Stimulated activated effector memory CD8-positive, alpha-beta T cell treated with anti-CD3 and anti-CD28 coated beads, Interleukin-12 subunit alpha, Interleukin-12 subunit beta, amount 100 ng/mL, for 72 hours (primary cell): ENCODE data around the gene SLC35G6.
"Not testable (repeated sequence)": the region's sequence is repeated elsewhere in the genome, so short reads cannot be mapped to it uniquely, and the experiment has no call there.

Experiments used
- ATAC-seq: fragments of 150-1000 bp; cut with Tn5 transposase; 2 replicates; pipeline ENCODE4 v1.10.0; 2021
- DNase-seq, 2 donors: peaks; one replicate each; pipeline ENCODE4 v3.0.0; 2021 to 2022; ENCODE audit warnings: low spot score in 2 of 2
- H3K27ac Mint-ChIP-seq: one replicate; pipeline ENCODE4 v1.8.0; 2022; ENCODE audit warnings: mild to moderate bottlenecking, mixed read lengths
- H3K36me3 Mint-ChIP-seq: one replicate; pipeline ENCODE4 v1.8.0; 2022; ENCODE audit warnings: mild to moderate bottlenecking, mixed read lengths
- H3K4me1 Mint-ChIP-seq: one replicate; pipeline ENCODE4 v1.8.0; 2022; ENCODE audit warnings: mixed read lengths
- H3K4me3 Mint-ChIP-seq: one replicate; pipeline ENCODE4 v1.8.0; 2022; ENCODE audit warnings: mild to moderate bottlenecking, mixed read lengths
- H3K9me3 Mint-ChIP-seq: one replicate; pipeline ENCODE4 v1.8.0; 2022; ENCODE audit warnings: mixed read lengths

SLC35G6 gene

DNA sequence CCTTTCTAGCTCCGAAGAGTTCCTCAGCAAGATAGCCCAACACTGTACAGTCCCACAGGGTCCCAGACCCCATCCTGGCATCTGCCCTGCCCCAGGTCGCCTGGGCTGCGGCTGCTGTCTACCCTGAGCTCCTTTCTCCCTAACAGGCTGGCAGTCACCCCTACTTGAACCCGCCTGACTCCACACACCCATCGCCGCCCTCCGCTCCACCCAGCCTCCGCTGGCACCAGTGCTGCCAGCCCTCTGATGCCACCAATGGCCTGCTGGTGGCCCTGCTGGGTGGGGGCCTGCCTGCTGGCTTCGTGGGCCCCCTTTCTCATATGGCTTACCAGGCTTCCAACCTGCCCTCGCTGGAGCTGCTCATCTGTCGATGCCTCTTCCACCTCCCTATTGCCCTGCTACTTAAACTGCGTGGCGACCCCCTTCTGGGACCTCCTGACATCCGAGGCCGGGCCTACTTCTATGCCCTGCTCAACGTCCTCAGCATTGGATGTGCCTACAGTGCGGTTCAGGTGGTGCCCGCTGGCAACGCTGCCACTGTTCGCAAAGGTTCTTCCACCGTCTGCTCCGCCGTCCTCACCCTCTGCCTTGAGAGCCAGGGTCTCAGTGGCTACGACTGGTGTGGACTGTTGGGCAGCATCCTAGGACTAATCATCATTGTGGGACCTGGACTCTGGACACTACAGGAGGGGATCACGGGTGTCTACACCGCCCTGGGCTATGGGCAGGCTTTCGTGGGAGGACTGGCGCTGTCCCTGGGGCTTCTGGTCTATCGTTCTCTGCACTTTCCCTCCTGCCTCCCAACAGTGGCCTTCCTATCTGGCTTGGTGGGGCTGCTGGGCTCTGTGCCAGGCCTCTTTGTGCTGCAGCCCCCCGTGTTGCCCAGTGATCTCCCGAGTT lies 846 bp downstream of the SLC35G6 start:
- H3K4me3 Mint-ChIP-seq, result peak overlapping the region; percentile 100
- not testable (repeated sequence) for H3K9me3 Mint-ChIP-seq, DNase-seq, ATAC-seq
- peak overlapping the region; percentile 100 for H3K27ac Mint-ChIP-seq
- peaks cover 65% of the 10 kb centered on the region for H3K36me3 Mint-ChIP-seq
- H3K4me1 Mint-ChIP-seq, result peaks cover 76% of the 10 kb centered on the region

DNA sequence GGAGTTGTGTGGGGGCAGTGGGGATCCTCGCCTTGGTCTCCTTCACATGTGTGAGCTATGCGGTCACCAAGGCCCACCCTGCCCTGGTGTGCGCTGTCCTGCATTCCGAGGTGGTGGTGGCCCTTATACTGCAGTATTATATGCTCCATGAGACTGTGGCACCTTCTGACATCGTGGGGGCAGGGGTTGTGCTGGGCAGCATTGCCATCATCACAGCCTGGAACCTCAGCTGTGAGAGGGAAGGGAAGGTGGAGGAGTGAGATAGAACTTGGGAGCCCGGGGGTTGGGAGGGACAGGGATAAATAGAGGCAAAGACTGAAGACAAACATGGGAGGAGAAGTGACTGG lies 1.5 kb downstream of the SLC35G6 start:
- Mint-ChIP-seq H3K27ac (peak overlapping the region; percentile 100), H3K36me3 (peaks cover 71% of the 10 kb centered on the region), H3K4me1 (peaks cover 76% of the 10 kb centered on the region), H3K4me3 (peak overlapping the region; percentile 100)
- not testable (repeated sequence) for H3K9me3 Mint-ChIP-seq, ATAC-seq, DNase-seq

DNA sequence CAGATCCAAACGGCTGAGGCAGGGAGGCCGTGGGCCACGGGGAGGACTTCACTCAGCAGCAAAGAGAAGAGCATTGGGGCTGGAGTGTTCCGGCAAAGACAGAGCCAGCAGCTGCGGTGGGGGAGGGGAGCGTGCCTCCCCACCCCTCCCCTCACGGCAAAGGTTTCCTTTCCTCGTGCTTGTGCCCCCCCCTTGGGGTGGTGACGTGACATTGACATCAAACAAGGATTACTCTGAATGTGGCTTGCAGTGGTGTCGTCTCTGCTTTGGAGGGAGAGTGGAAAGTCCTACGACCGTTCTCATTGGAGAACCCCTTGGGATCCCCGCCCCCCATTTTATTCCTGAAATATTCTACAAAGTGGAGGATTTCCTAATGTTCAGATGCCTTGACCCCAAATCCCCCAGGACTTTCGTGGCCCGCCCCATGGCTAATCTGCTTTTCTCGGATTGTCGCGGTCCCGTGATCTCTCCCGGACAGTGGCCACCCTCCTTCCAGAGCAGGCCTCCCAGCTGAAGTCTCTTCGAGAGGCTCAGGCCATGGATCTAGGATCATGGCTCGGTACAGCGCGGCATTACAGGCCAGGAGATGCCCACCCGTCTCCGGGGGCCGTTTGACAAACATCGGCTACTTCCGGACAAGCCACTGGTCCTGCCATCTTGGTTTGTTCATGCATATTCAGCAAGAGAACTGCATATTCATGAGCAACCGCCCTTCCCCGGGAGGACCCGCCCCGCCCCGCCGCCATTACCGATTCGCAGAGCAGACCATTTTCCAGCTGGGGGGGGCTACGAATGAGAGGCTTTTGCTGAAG lies 2.2 kb downstream of the SLC35G6 start:
- no peaks in the 10 kb centered on the region for H3K9me3 Mint-ChIP-seq
- DNase-seq, result peak; percentile 81 to 98
- peak overlapping the region; percentile 100 for H3K4me3 Mint-ChIP-seq
- peak overlapping the region; percentile 100 for H3K27ac Mint-ChIP-seq
- ATAC-seq, result peak; percentile 73
- peaks cover 73% of the 10 kb centered on the region for H3K4me1 Mint-ChIP-seq
- H3K36me3 Mint-ChIP-seq, result peaks cover 73% of the 10 kb centered on the region

DNA sequence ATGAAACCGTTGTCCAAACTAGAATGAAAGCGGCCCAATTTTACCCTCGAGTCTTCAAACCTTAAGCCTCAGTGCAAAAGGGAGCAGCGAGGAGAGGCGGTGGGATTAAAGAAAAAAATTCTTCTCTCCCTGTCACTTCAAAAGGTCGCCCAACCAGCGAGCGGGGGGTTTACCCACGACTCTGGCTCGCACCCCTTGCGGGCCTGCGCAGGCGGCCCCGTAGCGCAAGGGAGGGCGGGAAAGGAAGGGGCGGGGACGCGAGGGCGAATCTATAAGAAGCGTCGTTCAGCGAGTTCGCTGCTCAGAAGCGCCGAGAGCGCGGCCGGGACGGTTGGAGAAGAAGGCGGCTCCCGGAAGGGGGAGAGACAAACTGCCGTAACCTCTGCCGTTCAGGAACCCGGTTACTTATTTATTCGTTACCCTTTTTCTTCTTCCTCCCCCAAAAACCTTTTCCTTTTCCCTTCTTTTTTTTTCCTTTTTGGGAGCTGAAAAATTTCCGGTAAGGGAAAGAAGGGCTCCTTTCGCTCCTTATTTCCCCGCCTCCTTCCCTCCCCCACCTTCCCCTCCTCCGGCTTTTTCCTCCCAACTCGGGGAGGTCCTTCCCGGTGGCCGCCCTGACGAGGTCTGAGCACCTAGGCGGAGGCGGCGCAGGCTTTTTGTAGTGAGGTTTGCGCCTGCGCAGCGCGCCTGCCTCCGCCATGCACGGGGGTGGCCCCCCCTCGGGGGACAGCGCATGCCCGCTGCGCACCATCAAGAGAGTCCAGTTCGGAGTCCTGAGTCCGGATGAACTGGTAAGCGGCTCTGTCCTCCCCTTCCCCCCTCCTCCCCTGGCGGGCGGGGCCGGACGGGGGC lies 3.0 kb downstream of the SLC35G6 start, which contains the start of gene POLR2A:
TSS of gene POLR2A (plus strand) at position 300 of the 852 bp plus-strand sequence.
- ATAC-seq, result peak; percentile 80
- peak; percentile 99 for DNase-seq
- peak within 1 kb of the TSS; percentile 100 for H3K4me3 Mint-ChIP-seq
- H3K27ac Mint-ChIP-seq, result peak within 1 kb of the TSS; percentile 100
- H3K9me3 Mint-ChIP-seq, result no peaks in the 10 kb centered on the region
- peaks cover 78% of the 10 kb centered on the region for H3K4me1 Mint-ChIP-seq
- H3K36me3 Mint-ChIP-seq, result peaks cover 76% of the 10 kb centered on the region

DNA sequence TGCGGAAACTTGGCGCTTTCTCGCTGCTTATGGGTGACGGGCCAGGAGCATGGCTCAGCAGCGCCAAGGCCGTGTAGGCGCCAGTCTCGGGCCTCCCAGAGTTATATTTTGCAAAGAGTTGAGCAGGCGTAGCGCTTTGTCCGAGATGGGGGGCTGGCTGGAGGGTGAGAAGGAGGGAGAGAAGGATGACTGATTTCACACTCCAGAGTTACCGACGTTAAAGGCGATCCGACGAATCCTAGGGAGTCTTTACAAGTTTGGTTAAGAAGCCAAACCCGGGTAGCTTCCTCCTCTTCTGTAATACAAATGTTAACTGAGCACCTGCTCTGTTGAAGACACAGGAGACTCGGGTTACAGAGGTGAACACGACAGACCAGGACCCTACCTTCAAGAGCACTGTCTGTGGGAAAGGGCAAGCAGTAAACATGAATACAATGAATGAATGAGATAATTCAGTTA lies 3.7 kb downstream of the SLC35G6 start:
- peak overlapping the region; percentile 100 for H3K4me3 Mint-ChIP-seq
- ATAC-seq (peak; percentile 1), DNase-seq (no peak)
- H3K36me3 Mint-ChIP-seq, result peaks cover 79% of the 10 kb centered on the region
- H3K27ac Mint-ChIP-seq, result peak overlapping the region; percentile 100
- no peaks in the 10 kb centered on the region for H3K9me3 Mint-ChIP-seq
- H3K4me1 Mint-ChIP-seq, result peaks cover 81% of the 10 kb centered on the region

DNA sequence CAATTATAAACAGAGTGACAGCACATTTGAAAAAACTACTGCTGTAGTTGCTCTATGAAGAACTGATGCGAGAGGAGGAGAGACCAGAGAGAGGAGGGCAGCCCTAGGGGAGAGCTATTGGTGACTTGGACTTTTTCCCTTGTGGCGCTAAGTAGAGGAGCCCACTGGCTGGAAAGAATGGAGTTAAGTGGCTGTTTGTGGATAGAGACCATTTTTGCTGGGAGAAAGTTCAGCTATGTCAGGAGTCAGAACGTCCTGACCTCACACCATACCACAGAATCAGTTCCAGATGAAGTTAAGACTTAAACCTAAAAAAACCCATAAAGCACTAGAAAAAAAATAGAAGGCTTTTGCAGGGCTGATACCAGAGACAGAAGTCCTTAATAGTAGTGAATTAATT lies 4.9 kb downstream of the SLC35G6 start:
- H3K36me3 Mint-ChIP-seq, result peaks cover 90% of the 10 kb centered on the region
- peak overlapping the region; percentile 100 for H3K4me3 Mint-ChIP-seq
- DNase-seq (no peak), ATAC-seq (no peak)
- H3K4me1 Mint-ChIP-seq, result peaks cover 84% of the 10 kb centered on the region
- H3K9me3 Mint-ChIP-seq, result no peaks in the 10 kb centered on the region
- H3K27ac Mint-ChIP-seq, result peak overlapping the region; percentile 100

DNA sequence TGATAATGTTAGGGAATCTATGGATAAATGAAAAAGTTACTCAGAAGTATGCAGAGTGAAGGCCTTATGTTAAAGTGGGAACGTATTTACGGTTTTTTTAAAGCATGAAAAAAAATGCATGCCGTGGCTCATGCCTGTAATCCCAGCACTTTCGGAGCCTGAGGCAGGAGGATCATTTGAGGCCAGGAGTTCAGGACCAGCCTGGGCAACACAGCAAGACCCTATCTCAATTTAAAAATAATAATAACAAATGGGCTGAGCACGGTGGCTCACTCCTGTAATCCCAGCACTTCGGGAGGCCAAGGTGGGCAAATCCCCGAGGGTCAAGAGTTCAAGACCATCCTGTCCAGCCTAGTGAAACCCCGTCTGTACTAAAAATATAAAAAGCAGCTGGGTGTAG lies 8.9 kb downstream of the SLC35G6 start:
- peaks cover 82% of the 10 kb centered on the region for H3K4me1 Mint-ChIP-seq
- H3K4me3 Mint-ChIP-seq, result peak overlapping the region; percentile 20
- peak overlapping the region; percentile 23 for H3K27ac Mint-ChIP-seq
- no peaks in the 10 kb centered on the region for H3K9me3 Mint-ChIP-seq
- H3K36me3 Mint-ChIP-seq, result peaks cover 100% of the 10 kb centered on the region
- DNase-seq, result no peak
- ATAC-seq, result no peak

DNA sequence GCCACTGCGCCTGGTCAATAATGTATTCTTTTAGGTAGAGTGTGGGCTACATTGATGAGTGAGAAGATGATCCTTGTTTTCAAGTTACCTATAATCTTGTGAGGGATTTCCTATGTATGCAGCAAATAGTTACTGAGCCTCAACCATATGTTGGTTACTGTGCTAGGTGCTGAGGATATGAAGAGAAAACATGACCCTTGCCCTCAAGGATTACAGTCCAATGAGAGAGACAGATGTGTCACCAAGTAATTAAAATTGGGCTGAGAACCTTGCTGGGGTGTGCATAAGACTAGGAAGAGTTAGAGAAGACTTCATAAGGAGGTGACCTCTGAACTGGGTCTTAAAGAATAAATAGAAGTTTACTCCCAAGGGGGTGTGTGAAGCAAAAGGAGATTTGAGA lies 10.3 kb downstream of the SLC35G6 start:
- no peak for ATAC-seq
- H3K4me3 Mint-ChIP-seq, result no peak overlapping the region
- H3K4me1 Mint-ChIP-seq, result peaks cover 70% of the 10 kb centered on the region
- H3K9me3 Mint-ChIP-seq, result no peaks in the 10 kb centered on the region
- H3K36me3 Mint-ChIP-seq, result peaks cover 100% of the 10 kb centered on the region
- DNase-seq, result no peak
- H3K27ac Mint-ChIP-seq, result peak overlapping the region; percentile 43

DNA sequence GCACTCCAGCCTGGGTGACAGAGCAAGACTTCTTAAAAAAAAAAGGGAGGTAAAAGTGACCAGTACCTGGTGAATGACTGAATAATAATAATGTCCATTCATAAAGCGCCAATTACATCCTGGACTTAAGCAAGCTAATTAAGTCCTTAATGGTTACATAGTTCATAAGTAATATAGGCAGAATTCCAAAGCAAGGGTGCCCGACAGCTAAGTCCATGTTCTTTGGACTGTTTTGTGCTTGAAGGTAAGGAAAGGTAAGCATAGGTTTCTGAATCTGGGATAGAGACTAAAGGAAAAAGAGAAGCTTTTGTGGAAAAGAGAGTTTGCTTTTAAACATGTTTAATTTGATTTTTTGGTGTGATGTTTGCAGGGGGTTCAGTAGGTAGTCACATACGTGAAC lies 12.7 kb downstream of the SLC35G6 start:
- peak overlapping the region; percentile 2 for H3K27ac Mint-ChIP-seq
- peaks cover 100% of the 10 kb centered on the region for H3K36me3 Mint-ChIP-seq
- peaks cover 52% of the 10 kb centered on the region for H3K4me1 Mint-ChIP-seq
- no peak overlapping the region for H3K4me3 Mint-ChIP-seq
- H3K9me3 Mint-ChIP-seq, result no peaks in the 10 kb centered on the region
- no peak for ATAC-seq
- no peak for DNase-seq

DNA sequence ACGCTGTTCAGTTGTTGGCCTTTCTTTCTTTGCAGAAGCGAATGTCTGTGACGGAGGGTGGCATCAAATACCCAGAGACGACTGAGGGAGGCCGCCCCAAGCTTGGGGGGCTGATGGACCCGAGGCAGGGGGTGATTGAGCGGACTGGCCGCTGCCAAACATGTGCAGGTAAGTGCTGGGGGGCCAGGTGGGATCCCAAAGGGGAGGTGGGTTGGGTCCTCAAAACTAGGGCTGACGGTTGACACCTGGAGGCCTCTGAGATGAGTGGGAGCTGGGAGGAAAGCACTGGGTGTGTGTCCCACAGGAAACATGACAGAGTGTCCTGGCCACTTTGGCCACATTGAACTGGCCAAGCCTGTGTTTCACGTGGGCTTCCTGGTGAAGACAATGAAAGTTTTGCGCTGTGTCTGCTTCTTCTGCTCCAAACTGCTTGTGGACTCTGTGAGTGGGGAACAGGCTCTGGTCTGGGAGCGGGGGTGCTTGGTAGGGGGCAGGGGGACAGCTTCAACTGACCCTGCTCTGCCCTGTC lies 14.7 kb downstream of the SLC35G6 start:
- Mint-ChIP-seq H3K4me3 (no peak overlapping the region), H3K9me3 (no peaks in the 10 kb centered on the region), H3K27ac (peak overlapping the region; percentile 75), H3K36me3 (peaks cover 100% of the 10 kb centered on the region), H3K4me1 (peaks cover 33% of the 10 kb centered on the region)
- ATAC-seq (no peak), DNase-seq (no peak)

DNA sequence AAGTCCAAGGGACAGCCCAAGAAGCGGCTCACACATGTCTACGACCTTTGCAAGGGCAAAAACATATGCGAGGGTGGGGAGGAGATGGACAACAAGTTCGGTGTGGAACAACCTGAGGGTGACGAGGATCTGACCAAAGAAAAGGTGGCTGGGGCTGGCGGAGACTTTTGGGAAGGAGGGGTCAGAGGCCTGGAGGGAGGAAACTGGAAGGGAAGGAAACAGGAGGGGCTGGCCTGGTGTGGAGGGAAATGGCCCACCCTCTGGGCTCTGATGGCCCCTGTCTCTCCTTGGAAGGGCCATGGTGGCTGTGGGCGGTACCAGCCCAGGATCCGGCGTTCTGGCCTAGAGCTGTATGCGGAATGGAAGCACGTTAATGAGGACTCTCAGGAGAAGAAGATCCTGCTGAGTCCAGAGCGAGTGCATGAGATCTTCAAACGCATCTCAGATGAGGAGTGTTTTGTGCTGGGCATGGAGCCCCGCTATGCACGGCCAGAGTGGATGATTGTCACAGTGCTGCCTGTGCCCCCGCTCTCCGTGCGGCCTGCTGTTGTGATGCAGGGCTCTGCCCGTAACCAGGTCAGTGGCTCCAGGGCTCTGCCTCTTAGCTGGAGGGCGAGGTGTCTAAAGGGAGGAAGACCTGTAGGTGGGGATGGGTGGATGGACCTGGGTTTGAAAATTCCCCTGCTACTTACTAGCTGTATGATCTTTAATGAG lies 15.4 kb downstream of the SLC35G6 start:
- Mint-ChIP-seq H3K4me1 (peaks cover 27% of the 10 kb centered on the region), H3K4me3 (no peak overlapping the region), H3K36me3 (peaks cover 100% of the 10 kb centered on the region), H3K9me3 (no peaks in the 10 kb centered on the region), H3K27ac (peak overlapping the region; percentile 75)
- ATAC-seq (no peak), DNase-seq (no peak)

DNA sequence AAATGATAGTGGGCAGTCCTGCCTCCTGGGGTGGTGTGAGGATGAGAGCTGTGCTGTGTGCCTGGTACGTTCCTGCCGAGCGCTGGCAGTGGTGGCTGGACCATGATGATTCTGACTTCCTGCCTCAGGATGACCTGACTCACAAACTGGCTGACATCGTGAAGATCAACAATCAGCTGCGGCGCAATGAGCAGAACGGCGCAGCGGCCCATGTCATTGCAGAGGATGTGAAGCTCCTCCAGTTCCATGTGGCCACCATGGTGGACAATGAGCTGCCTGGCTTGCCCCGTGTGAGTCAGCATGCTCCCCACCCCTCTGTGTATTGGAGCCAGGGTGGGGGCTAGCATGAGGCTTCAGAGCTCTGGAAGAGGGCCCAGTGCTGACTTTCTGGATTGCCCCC lies 16.0 kb downstream of the SLC35G6 start:
- Mint-ChIP-seq H3K4me3 (no peak overlapping the region), H3K36me3 (peaks cover 100% of the 10 kb centered on the region), H3K27ac (no peak overlapping the region), H3K9me3 (no peaks in the 10 kb centered on the region), H3K4me1 (peaks cover 23% of the 10 kb centered on the region)
- ATAC-seq, result no peak
- DNase-seq, result no peak

DNA sequence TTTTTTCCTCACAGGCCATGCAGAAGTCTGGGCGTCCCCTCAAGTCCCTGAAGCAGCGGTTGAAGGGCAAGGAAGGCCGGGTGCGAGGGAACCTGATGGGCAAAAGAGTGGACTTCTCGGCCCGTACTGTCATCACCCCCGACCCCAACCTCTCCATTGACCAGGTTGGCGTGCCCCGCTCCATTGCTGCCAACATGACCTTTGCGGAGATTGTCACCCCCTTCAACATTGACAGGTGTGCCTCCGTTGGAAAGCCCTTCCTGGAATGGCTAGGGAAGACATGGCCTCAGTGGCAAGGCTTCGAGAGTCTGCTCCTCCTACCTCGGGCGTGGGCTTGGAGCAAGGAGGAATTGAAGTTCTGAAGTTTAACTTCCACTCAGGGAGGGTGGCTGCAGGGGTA lies 16.4 kb downstream of the SLC35G6 start:
- no peak for ATAC-seq
- peaks cover 100% of the 10 kb centered on the region for H3K36me3 Mint-ChIP-seq
- H3K4me3 Mint-ChIP-seq, result no peak overlapping the region
- DNase-seq, result no peak
- H3K9me3 Mint-ChIP-seq, result no peaks in the 10 kb centered on the region
- H3K27ac Mint-ChIP-seq, result no peak overlapping the region
- peaks cover 22% of the 10 kb centered on the region for H3K4me1 Mint-ChIP-seq

DNA sequence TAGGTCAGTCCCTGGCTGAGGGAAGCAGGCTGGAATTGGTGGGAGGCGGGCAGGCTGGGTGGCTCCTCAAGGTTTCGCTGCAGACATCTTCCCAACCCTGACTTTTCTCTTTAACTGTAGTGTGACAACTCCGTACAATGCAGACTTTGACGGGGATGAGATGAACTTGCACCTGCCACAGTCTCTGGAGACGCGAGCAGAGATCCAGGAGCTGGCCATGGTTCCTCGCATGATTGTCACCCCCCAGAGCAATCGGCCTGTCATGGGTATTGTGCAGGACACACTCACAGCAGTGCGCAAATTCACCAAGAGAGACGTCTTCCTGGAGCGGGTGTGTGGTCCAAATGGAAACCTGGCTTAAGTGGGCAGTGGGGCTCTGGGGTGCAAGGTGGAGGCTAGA lies 17.9 kb downstream of the SLC35G6 start:
- Mint-ChIP-seq H3K4me3 (no peak overlapping the region), H3K9me3 (no peaks in the 10 kb centered on the region), H3K27ac (peak overlapping the region; percentile 76), H3K36me3 (peaks cover 100% of the 10 kb centered on the region), H3K4me1 (peaks cover 6% of the 10 kb centered on the region)
- no peak for DNase-seq
- no peak for ATAC-seq
